DOHH2 (cell line): Measurements from ENCODE around the gene STX1B.

ENCODE experiments used
- H3F3A ChIP-seq: fragments of 200-600 bp; sonication (generic), shearing (Covaris generic); 2 replicates; pipeline ENCODE4 v1.6.0; 2016; ENCODE audit warnings: antibody characterized with exemption, mild to moderate bottlenecking; ENCODE audit not compliant: control insufficient read depth, insufficient read depth
- H3K27ac ChIP-seq: fragments of 200-600 bp; sonication (generic); 2 replicates; pipeline ENCODE4 v1.5.1; 2014; ENCODE audit warnings: low read depth, mild to moderate bottlenecking, low read length, moderate library complexity
- H3K27me3 ChIP-seq: fragments of 200-600 bp; sonication (generic); 2 replicates; pipeline ENCODE4 v1.6.1; 2014; ENCODE audit warnings: mild to moderate bottlenecking, low read length, mixed read lengths; ENCODE audit not compliant: control insufficient read depth
- H3K36me3 ChIP-seq: fragments of 200-600 bp; sonication (generic); 2 replicates; pipeline ENCODE4 v1.6.1; 2014; ENCODE audit warnings: mild to moderate bottlenecking, low read length, moderate library complexity, mixed read lengths; ENCODE audit not compliant: control insufficient read depth
- H3K4me1 ChIP-seq: fragments of 200-600 bp; sonication (generic); 2 replicates; pipeline ENCODE4 v1.6.1; 2014; ENCODE audit warnings: mild to moderate bottlenecking, low read length, mixed read lengths; ENCODE audit not compliant: control insufficient read depth
- H3K4me2 ChIP-seq: fragments of 200-600 bp; sonication (generic); 2 replicates; pipeline ENCODE4 v1.6.0; 2014; ENCODE audit warnings: mild to moderate bottlenecking, low read length, moderate library complexity
- H3K4me3 ChIP-seq: fragments of 200-600 bp; sonication (generic); 2 replicates; pipeline ENCODE4 v1.5.1; 2014; ENCODE audit warnings: mild to moderate bottlenecking, low read length, mixed read lengths
- H3K79me2 ChIP-seq: fragments of 200-600 bp; sonication (generic); 2 replicates; pipeline ENCODE4 v1.6.1; 2014; ENCODE audit warnings: mild to moderate bottlenecking, low read length, mixed read lengths; ENCODE audit not compliant: control insufficient read depth
- H3K9me2 ChIP-seq: fragments of 200-600 bp; sonication (generic); replicated peaks from 2 replicates; pipeline ENCODE4 v1.6.1; 2014; ENCODE audit warnings: mild to moderate bottlenecking, low read length, mixed read lengths; ENCODE audit not compliant: control insufficient read depth
- H3K9me3 ChIP-seq: fragments of 200-600 bp; sonication (generic); 2 replicates; pipeline ENCODE4 v1.6.1; 2014; ENCODE audit warnings: antibody characterized with exemption, low read length, mixed read lengths; ENCODE audit not compliant: control insufficient read depth, insufficient read depth
- H4K20me1 ChIP-seq: fragments of 200-600 bp; sonication (generic); 2 replicates; pipeline ENCODE4 v1.6.0; 2014; ENCODE audit warnings: low read depth, mild to moderate bottlenecking, antibody characterized with exemption, low read length, moderate library complexity; ENCODE audit not compliant: control insufficient read depth, insufficient read depth
- EZH2phosphoT487 ChIP-seq: fragments of 200-600 bp; sonication (generic); IDR thresholded peaks from 2 replicates; pipeline ENCODE4 v1.6.1; 2017; ENCODE audit warnings: borderline replicate concordance, mild to moderate bottlenecking, antibody characterized with exemption, low read length, moderate library complexity, mixed read lengths
- TF ChIP-seq, protein P1 (sequence below): fragments of 200-600 bp; sonication (generic); IDR thresholded peaks from one replicate; pipeline ENCODE4 v1.5.1; 2014; ENCODE audit warnings: antibody characterized with exemption, mild to moderate bottlenecking, low read depth, low read length; ENCODE audit not compliant: poor library complexity, severe bottlenecking

STX1B gene

DNA sequence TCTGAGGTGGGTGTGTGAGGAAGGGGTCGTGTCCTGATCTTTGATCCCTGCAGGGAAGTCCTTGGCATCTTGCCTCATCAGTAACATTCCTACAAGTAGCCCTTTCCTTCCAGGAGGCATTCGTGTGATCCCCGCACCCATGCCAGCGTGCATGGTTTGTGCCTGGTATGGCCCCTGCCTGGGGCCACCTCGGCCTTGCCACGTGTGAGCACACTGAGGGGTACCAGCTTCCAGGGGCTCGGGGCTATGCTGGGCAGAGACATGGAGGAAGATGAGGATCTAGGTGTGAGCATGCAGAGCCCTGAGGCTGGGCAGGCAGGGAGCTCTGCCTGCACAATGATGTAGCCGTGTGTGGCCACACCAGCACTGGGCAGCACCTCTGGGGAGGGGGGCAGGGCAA is 19.4 kb downstream of the STX1B start:
- H3K27ac ChIP-seq = no peak overlapping the region
- H3K4me3 ChIP-seq = no peak overlapping the region
- H3K4me2 ChIP-seq = no peak overlapping the region
- H3K27me3 ChIP-seq = no peaks in the 10 kb centered on the region
- H3K4me1 ChIP-seq = no peaks in the 10 kb centered on the region
- no peaks in the 10 kb centered on the region for H4K20me1 ChIP-seq
- H3K9me2 ChIP-seq = no peaks in the 10 kb centered on the region
- TF ChIP-seq EZH2phosphoT487 = no peak
- TF ChIP-seq, protein P1, sequence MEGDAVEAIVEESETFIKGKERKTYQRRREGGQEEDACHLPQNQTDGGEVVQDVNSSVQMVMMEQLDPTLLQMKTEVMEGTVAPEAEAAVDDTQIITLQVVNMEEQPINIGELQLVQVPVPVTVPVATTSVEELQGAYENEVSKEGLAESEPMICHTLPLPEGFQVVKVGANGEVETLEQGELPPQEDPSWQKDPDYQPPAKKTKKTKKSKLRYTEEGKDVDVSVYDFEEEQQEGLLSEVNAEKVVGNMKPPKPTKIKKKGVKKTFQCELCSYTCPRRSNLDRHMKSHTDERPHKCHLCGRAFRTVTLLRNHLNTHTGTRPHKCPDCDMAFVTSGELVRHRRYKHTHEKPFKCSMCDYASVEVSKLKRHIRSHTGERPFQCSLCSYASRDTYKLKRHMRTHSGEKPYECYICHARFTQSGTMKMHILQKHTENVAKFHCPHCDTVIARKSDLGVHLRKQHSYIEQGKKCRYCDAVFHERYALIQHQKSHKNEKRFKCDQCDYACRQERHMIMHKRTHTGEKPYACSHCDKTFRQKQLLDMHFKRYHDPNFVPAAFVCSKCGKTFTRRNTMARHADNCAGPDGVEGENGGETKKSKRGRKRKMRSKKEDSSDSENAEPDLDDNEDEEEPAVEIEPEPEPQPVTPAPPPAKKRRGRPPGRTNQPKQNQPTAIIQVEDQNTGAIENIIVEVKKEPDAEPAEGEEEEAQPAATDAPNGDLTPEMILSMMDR = no peak
- no peaks in the 10 kb centered on the region for H3K9me3 ChIP-seq
- H3K36me3 ChIP-seq = peaks cover 3% of the 10 kb centered on the region; the same call in 1 of the 2 replicates
- no peaks in the 10 kb centered on the region for H3F3A ChIP-seq
- no peaks in the 10 kb centered on the region for H3K79me2 ChIP-seq

GRCh38 chr16:30990105-30990504 is 20.3 kb downstream of the STX1B start:
- Histone ChIP-seq H3K27me3 (no peaks in the 10 kb centered on the region), H3K27ac (no peak overlapping the region), H3K4me2 (no peak overlapping the region), H3K9me2 (no peaks in the 10 kb centered on the region), H3K4me1 (no peaks in the 10 kb centered on the region), H3K4me3 (no peak overlapping the region), H3K79me2 (no peaks in the 10 kb centered on the region), H3K36me3 (peaks cover 12% of the 10 kb centered on the region), H3K9me3 (no peaks in the 10 kb centered on the region), H3F3A (no peaks in the 10 kb centered on the region), H4K20me1 (no peaks in the 10 kb centered on the region)
- TF ChIP-seq, protein P1 = no peak
- no peak for TF ChIP-seq EZH2phosphoT487

- Histone ChIP-seq H3K9me2 (no peaks in the 10 kb centered on the region), H3K4me1 (no peaks in the 10 kb centered on the region; the same call in 1 of the 2 replicates), H3F3A (no peaks in the 10 kb centered on the region), H3K79me2 (no peaks in the 10 kb centered on the region), H3K9me3 (no peaks in the 10 kb centered on the region), H3K4me2 (no peak overlapping the region), H3K27me3 (no peaks in the 10 kb centered on the region), H4K20me1 (no peaks in the 10 kb centered on the region), H3K36me3 (peaks cover 15% of the 10 kb centered on the region), H3K27ac (no peak overlapping the region), H3K4me3 (no peak overlapping the region)
- TF ChIP-seq, protein P1 = no peak
- TF ChIP-seq EZH2phosphoT487 = no peak
Measured at GRCh38 chr16:30989469-30990047, 20.9 kb downstream of the STX1B start.
